Measurements from ENCODE around the gene GAN.

The GAN gene

DNA sequence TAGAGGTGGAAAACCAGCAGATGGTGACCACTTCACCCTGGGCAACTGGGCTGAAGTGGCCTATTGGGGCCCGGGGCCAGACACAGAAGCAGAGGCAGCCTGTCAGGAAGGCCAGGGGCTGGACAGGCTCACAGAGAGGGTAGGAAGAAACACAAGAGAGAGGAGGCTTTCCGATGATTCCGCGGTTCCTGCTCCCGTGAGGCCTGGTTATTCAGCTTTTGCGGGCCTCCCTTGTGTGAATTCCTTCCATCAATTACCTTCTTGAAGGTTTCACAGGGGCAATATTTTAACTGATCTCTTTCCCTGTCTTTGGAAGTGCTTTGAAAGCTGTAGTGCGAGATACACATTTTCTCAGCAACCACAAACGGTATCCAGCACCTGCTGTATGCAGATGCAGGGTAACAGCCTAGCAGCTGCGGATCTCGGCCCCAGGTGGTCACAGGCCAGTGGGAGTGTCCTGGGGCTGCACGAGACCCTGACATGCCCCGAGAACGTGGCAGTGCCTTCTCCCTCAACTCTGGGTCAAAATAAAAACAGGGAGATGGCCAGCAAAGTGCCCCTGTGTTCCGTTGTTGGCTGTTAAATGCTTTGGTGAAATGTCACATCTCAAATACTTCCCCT lies 118.3 kb downstream of the GAN start:
- no peak for DNase-seq

DNA sequence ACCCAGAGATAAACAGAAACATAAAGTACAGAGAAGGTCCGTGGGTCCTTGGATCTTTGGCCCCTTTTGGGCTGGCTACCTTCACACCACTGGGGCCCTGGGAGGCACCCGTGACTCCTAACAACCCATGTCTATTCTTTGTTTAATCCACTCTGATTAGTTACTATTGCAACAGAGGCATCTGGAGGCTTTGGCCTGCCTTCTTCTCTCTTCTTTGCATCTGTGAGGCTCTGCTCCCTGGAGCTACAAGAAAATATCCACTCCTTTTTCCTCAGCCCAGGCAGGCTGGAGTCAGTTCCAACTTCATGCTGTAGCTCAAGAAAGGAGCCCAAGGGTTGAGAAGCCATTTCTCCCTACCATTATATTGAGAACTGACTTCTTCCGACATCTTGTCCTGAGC lies 120.3 kb downstream of the GAN start:
- DNase-seq: no peak

DNA sequence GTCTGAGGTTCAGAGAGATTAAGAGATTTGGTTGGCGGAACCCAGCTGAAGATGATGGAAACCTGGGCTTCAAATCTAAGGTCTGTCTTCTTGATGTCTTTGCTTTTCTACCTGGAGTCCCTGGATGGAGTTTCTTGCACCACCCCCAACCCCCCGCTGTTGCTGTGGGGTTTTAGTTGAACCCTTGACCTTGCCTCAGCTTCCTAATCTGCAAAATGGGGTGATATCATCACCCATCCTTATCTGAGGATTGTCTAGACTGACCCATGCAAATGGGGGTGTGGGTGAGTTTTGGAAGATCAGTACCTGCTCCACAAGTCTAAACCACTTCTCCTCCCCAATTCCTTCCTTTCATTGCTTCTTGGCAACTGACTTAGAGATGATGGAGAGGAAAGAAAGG lies 120.8 kb downstream of the GAN start:
- no peak for DNase-seq

DNA sequence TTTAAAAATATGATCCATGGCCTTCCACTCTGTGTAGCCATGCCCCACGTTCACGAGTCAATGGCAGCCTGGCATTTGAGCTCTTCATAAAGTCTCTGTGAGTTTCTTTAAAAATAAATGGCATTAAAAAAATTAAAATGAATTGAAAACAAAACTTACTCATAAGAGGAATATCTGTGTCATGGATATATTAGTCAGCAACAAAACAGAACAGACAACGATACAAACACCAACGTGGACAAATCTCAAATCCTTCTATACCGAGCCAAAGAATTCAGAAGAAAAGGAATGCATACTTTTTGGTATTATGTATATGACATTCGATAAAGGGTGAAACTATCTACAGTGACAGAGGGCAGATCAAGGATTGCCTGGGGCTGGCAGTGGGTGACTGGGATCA lies 121.6 kb downstream of the GAN start:
- DNase-seq: no peak

DNA sequence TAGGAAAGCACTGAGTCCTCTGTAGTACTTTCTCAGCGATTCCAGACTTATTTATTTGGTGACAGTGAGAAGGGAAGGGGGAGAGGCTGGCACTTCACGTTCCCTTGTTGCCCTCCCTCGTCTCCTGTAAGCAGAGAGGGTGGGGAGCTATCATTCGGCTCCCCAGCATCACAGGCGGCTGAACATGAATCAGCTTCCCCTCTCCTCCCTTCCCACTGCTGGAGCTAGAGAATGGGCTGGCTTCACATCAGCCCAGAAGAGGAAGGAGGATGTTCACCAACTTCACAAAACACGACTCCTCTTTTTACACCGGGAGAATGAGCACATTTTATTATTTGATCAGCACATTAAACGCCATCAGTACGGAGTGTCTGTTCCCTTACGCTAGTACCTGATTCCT lies 123.1 kb downstream of the GAN start:
- DNase-seq: no peak
